Measurements from ENCODE around the gene WDR26. TPM values are rescaled to one million over a fixed set of nuclear protein-coding genes. Genes with fewer than 3 reads are reported as not detected.

WDR26 gene
- total and polyA plus RNA-seq, 9 of the 15 experiments (the other 6 are each of a cell fraction or from before 2014, with no cell fraction given), result 11.5 to 66.0 (median 39.8) TPM

GRCh38 chr1:224433041-224433691 lies 1.4 kb downstream of the WDR26 start (continued):
- TF ChIP-seq EP400 (IDR thresholded peaks at IDR 0.05), result no peak
- TF ChIP-seq MAZ (CRISPR knock-in tag; conservative IDR thresholded peaks at IDR 0.05 in 1 of 2, IDR thresholded peaks at IDR 0.05 in 1 of 2), result peak in 1 of 2 experiments; percentile 32; a peak in 1 of 4 replicates
- TF ChIP-seq, protein P1, sequence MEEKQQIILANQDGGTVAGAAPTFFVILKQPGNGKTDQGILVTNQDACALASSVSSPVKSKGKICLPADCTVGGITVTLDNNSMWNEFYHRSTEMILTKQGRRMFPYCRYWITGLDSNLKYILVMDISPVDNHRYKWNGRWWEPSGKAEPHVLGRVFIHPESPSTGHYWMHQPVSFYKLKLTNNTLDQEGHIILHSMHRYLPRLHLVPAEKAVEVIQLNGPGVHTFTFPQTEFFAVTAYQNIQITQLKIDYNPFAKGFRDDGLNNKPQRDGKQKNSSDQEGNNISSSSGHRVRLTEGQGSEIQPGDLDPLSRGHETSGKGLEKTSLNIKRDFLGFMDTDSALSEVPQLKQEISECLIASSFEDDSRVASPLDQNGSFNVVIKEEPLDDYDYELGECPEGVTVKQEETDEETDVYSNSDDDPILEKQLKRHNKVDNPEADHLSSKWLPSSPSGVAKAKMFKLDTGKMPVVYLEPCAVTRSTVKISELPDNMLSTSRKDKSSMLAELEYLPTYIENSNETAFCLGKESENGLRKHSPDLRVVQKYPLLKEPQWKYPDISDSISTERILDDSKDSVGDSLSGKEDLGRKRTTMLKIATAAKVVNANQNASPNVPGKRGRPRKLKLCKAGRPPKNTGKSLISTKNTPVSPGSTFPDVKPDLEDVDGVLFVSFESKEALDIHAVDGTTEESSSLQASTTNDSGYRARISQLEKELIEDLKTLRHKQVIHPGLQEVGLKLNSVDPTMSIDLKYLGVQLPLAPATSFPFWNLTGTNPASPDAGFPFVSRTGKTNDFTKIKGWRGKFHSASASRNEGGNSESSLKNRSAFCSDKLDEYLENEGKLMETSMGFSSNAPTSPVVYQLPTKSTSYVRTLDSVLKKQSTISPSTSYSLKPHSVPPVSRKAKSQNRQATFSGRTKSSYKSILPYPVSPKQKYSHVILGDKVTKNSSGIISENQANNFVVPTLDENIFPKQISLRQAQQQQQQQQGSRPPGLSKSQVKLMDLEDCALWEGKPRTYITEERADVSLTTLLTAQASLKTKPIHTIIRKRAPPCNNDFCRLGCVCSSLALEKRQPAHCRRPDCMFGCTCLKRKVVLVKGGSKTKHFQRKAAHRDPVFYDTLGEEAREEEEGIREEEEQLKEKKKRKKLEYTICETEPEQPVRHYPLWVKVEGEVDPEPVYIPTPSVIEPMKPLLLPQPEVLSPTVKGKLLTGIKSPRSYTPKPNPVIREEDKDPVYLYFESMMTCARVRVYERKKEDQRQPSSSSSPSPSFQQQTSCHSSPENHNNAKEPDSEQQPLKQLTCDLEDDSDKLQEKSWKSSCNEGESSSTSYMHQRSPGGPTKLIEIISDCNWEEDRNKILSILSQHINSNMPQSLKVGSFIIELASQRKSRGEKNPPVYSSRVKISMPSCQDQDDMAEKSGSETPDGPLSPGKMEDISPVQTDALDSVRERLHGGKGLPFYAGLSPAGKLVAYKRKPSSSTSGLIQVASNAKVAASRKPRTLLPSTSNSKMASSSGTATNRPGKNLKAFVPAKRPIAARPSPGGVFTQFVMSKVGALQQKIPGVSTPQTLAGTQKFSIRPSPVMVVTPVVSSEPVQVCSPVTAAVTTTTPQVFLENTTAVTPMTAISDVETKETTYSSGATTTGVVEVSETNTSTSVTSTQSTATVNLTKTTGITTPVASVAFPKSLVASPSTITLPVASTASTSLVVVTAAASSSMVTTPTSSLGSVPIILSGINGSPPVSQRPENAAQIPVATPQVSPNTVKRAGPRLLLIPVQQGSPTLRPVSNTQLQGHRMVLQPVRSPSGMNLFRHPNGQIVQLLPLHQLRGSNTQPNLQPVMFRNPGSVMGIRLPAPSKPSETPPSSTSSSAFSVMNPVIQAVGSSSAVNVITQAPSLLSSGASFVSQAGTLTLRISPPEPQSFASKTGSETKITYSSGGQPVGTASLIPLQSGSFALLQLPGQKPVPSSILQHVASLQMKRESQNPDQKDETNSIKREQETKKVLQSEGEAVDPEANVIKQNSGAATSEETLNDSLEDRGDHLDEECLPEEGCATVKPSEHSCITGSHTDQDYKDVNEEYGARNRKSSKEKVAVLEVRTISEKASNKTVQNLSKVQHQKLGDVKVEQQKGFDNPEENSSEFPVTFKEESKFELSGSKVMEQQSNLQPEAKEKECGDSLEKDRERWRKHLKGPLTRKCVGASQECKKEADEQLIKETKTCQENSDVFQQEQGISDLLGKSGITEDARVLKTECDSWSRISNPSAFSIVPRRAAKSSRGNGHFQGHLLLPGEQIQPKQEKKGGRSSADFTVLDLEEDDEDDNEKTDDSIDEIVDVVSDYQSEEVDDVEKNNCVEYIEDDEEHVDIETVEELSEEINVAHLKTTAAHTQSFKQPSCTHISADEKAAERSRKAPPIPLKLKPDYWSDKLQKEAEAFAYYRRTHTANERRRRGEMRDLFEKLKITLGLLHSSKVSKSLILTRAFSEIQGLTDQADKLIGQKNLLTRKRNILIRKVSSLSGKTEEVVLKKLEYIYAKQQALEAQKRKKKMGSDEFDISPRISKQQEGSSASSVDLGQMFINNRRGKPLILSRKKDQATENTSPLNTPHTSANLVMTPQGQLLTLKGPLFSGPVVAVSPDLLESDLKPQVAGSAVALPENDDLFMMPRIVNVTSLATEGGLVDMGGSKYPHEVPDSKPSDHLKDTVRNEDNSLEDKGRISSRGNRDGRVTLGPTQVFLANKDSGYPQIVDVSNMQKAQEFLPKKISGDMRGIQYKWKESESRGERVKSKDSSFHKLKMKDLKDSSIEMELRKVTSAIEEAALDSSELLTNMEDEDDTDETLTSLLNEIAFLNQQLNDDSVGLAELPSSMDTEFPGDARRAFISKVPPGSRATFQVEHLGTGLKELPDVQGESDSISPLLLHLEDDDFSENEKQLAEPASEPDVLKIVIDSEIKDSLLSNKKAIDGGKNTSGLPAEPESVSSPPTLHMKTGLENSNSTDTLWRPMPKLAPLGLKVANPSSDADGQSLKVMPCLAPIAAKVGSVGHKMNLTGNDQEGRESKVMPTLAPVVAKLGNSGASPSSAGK (IDR thresholded peaks at IDR 0.05), result no peak
- TF ChIP-seq TEAD4 (IDR thresholded peaks at IDR 0.05; ENCODE audit: low read length), result no peak
- no peak for TF ChIP-seq TEAD4 (CRISPR knock-in tag; IDR thresholded peaks at IDR 0.05; ENCODE audit: borderline replicate concordance)
- no peak for TF ChIP-seq NCOA1 (IDR thresholded peaks at IDR 0.05; ENCODE audit: low read depth)
- 0 out of 2 replicates have a peak, but pooled peaks have one; percentile 52 for TF ChIP-seq IRF1 (CRISPR knock-in tag; IDR thresholded peaks at IDR 0.05; ENCODE audit: borderline replicate concordance)
- TF ChIP-seq SUPT5H (IDR thresholded peaks at IDR 0.05), result no peak; the same call in none of the 2 replicates
- TF ChIP-seq ZBTB7A (IDR thresholded peaks at IDR 0.05; ENCODE audit: borderline replicate concordance, control insufficient read depth, low read depth, low read length), result no peak
- TF ChIP-seq NR2C1 (IDR thresholded peaks at IDR 0.05), result no peak
- no peak for TF ChIP-seq NR2C1 (tag; IDR thresholded peaks at IDR 0.05)
- TF ChIP-seq, protein P2, sequence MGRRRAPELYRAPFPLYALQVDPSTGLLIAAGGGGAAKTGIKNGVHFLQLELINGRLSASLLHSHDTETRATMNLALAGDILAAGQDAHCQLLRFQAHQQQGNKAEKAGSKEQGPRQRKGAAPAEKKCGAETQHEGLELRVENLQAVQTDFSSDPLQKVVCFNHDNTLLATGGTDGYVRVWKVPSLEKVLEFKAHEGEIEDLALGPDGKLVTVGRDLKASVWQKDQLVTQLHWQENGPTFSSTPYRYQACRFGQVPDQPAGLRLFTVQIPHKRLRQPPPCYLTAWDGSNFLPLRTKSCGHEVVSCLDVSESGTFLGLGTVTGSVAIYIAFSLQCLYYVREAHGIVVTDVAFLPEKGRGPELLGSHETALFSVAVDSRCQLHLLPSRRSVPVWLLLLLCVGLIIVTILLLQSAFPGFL (CRISPR knock-in tag; IDR thresholded peaks at IDR 0.05), result no peak

Measured in K562 (cell line).